ENCODE results near the gene C2orf74. TPM values are rescaled to one million over a fixed set of nuclear protein-coding genes. Genes with fewer than 3 reads are reported as not detected.
"Not testable (repeated sequence)": the region's sequence is repeated elsewhere in the genome, so short reads cannot be mapped to it uniquely, and the experiment has no call there.

C2orf74 gene
- total RNA-seq, 2 experiments from 2014 or later = 13.3 to 14.0 TPM

DNA sequence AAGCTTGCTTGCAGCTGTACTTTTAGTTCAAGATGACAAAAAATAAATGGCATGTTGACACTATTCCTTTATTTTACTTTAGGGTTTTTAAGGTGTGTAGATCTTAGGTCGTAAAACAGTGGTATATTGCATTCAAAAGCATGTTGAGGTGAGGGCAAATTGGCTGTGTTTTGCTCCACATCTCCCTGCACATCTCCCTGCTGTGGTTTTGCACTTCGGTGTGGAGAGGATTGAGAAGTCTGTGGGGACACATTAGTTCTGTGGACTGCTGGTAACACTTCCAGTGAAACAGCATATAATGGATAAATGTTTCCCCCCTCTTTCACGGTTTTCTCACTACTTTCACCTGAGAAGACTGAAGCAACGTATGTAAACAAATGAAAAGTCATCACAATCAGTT is 25.1 kb downstream of the C2orf74 start:
- H3K9me3 Mint-ChIP-seq = no peaks in the 10 kb centered on the region

DNA sequence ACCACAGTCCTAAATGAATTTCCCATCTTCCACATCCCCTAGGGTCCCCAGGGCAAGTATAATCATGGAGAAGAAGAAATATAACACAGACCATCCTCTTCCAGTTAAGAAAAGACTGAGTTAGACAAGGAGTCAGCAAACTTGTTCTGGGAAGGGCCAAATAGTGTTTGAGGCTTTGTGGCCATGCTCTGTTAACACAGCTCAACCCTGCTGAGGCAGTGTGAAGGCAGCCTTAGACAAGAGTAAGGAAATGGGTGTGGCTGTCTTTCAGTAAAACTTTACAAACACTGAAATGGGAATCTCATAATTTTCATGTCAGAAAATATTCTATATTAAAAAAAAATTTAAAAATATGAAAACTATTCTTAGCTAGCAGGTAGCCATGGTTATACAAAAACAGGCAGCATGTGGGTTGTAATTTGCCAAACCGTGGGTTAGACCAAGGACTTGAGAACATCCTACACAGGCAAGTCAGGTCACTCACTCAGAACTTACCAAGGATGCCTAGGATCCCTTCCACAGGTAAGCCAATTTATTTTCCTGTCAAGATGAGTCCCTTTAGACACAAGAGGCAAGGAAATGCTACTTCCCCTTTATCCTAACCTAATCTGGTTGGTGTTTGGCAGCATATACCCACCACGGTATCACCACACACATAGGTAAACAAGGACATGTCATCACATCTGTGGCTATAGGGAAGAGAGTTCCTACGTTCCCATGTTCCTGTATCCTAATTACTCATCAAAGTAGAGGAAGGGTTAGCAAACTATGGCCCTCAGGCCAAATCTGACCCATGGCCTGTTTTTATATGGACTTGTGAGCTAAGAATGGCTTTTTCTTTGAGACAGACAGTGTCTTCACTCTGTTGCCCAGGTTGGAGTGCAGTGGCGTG is 31.9 kb downstream of the C2orf74 start:
- Mint-ChIP-seq H3K36me3 (ENCODE audit: low read depth) (peaks cover 30% of the 10 kb centered on the region), H3K9me3 (no peaks in the 10 kb centered on the region), H3K27ac (peak overlapping the region; percentile 19), H3K27me3 (no peaks in the 10 kb centered on the region), H3K4me3 (no peak overlapping the region), H3K4me1 (ENCODE audit: low read depth) (peaks cover 18% of the 10 kb centered on the region)
- ATAC-seq = peak; percentile 20
- DNase-seq = no peak
- TF ChIP-seq, protein P1, sequence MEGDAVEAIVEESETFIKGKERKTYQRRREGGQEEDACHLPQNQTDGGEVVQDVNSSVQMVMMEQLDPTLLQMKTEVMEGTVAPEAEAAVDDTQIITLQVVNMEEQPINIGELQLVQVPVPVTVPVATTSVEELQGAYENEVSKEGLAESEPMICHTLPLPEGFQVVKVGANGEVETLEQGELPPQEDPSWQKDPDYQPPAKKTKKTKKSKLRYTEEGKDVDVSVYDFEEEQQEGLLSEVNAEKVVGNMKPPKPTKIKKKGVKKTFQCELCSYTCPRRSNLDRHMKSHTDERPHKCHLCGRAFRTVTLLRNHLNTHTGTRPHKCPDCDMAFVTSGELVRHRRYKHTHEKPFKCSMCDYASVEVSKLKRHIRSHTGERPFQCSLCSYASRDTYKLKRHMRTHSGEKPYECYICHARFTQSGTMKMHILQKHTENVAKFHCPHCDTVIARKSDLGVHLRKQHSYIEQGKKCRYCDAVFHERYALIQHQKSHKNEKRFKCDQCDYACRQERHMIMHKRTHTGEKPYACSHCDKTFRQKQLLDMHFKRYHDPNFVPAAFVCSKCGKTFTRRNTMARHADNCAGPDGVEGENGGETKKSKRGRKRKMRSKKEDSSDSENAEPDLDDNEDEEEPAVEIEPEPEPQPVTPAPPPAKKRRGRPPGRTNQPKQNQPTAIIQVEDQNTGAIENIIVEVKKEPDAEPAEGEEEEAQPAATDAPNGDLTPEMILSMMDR (IDR thresholded peaks at IDR 0.05) = no peak
- intact Hi-C loops (cut with micrococcal nuclease) = no loop called here
- CTCF ChIA-PET = no interaction called here
- POLR2A ChIA-PET = interaction anchor here (1.3 to 1.8 kb wide), 2 partner anchors 10 to 16 kb away, joined by 4 to 8 read pairs; no protein-coding TSS in a partner anchor

More for the DNA sequence above, 25.1 kb downstream of the C2orf74 start:
- Mint-ChIP-seq H3K4me1 (ENCODE audit: low read depth) (peaks cover 30% of the 10 kb centered on the region), H3K27me3 (no peaks in the 10 kb centered on the region), H3K36me3 (ENCODE audit: low read depth) (peaks cover 68% of the 10 kb centered on the region), H3K4me3 (no peak overlapping the region), H3K27ac (no peak overlapping the region)
- intact Hi-C loops (cut with micrococcal nuclease) = no loop called here
- DNase-seq (no peak), ATAC-seq (no peak)
- TF ChIP-seq, protein P1 (IDR thresholded peaks at IDR 0.05) = no peak
- POLR2A ChIA-PET = no interaction called here
- CTCF ChIA-PET = no interaction called here

DNA sequence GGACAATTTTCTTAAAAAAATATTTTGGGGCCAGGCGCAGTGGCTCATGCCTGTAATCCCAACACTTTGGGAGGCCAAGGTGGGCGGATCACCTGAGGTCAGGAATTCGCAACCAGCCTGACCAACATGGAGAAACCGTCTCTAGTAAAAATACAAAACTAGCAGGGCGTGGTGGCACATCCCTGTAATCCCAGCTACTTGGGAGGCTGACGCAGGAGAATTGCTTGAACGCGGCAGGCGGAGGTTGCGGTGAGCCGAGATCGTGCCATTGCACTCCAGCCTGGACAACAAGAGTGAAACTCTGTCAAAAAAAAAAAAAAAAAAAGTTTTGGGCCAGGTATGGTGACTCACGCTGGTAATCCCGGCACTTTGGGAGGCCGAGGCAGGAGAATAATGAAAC is 32.7 kb downstream of the C2orf74 start:
- H3K36me3 Mint-ChIP-seq (ENCODE audit: low read depth) = peaks cover 30% of the 10 kb centered on the region
- DNase-seq; ATAC-seq; CTCF ChIA-PET; H3K4me3 Mint-ChIP-seq; H3K27ac Mint-ChIP-seq; H3K9me3 Mint-ChIP-seq; H3K27me3 Mint-ChIP-seq; intact Hi-C loops (cut with micrococcal nuclease): not testable (repeated sequence)
- POLR2A ChIA-PET = interaction anchor here (1.8 kb wide), 1 partner anchor 17 kb away, joined by 8 read pairs; no protein-coding TSS in a partner anchor
- H3K4me1 Mint-ChIP-seq (ENCODE audit: low read depth) = peaks cover 18% of the 10 kb centered on the region

DNA sequence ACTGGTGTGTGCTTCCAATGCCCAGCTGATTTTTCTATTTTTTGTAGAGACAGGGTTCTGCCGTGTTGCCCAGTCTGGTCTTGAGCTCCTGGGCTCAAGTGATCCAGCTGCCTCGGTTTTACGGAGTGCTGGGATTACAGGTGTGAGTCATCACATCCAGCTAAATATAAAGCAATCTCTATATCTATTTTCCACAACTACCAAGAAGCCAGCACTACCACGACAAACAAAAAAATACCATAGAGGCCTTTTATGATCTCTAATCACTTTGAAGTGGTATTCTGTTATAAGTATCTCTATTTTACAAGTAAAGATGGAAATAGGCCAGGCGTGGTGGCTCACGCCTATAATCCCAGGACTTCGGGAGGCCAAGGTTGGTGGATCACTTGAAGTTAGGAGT is 34.7 kb downstream of the C2orf74 start:
- ATAC-seq = no peak
- H3K4me1 Mint-ChIP-seq (ENCODE audit: low read depth) = peaks cover 7% of the 10 kb centered on the region
- ChIA-PET POLR2A (interaction anchor here (0.8 kb wide), 1 partner anchor 25 kb away, joined by 3 read pairs; no protein-coding TSS in a partner anchor), CTCF (no interaction called here)
- peaks cover 21% of the 10 kb centered on the region for H3K36me3 Mint-ChIP-seq (ENCODE audit: low read depth)
- intact Hi-C loops (cut with micrococcal nuclease) = no loop called here
- DNase-seq = no peak
- H3K4me3 Mint-ChIP-seq = no peak overlapping the region
- no peaks in the 10 kb centered on the region for H3K27me3 Mint-ChIP-seq
- TF ChIP-seq, protein P1 (IDR thresholded peaks at IDR 0.05) = no peak
- H3K9me3 Mint-ChIP-seq = no peaks in the 10 kb centered on the region
- no peak overlapping the region for H3K27ac Mint-ChIP-seq

DNA sequence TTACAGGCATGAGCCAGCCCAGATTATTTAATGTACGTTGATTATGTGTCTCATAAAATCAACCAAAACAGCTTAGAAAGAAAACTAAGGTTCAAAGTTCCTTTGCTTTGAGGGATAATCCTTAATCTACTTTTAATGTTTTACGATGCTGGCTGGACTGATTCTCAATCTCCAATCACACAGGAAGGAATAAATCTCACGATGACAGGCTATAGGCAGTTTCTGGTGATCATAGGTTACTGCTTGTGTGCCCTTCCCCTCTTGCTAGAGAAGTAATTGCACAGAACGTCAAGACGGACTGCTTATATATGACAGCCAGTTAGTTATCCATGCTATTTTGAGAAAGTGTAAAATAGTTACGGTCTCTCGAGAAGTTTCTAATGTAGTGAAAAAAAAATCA is 43.1 kb downstream of the C2orf74 start:
- CTCF ChIA-PET = no interaction called here

More for the DNA sequence above, 43.1 kb downstream of the C2orf74 start:
- Mint-ChIP-seq H3K36me3 (ENCODE audit: low read depth) (peaks cover 40% of the 10 kb centered on the region), H3K27ac (no peak overlapping the region), H3K27me3 (no peaks in the 10 kb centered on the region), H3K9me3 (no peaks in the 10 kb centered on the region), H3K4me3 (no peak overlapping the region), H3K4me1 (ENCODE audit: low read depth) (no peaks in the 10 kb centered on the region)
- TF ChIP-seq, protein P1 (IDR thresholded peaks at IDR 0.05) = no peak
- POLR2A ChIA-PET = interaction anchor here (0.7 to 1.2 kb wide), 2 partner anchors 29 to 304 kb away, joined by 3 read pairs; no protein-coding TSS in a partner anchor
- intact Hi-C loops (cut with micrococcal nuclease) = no loop called here
- ATAC-seq (no peak), DNase-seq (no peak)
